Activated B cell treated with CpG ODN at 0.5 μM for 24 hours (primary cell): ENCODE data around the gene PPP1CA. TPM values are rescaled to one million over a fixed set of nuclear protein-coding genes. Genes with fewer than 3 reads are reported as not detected.
"Not testable (repeated sequence)": the region's sequence is repeated elsewhere in the genome, so short reads cannot be mapped to it uniquely, and the experiment has no call there.

Experiments used
- ATAC-seq: fragments of 200-7000 bp; cut with Tn5 transposase; one replicate; pipeline ENCODE4 v1.10.0; 2021; ENCODE audit warnings: low read depth, mild to moderate bottlenecking, moderate library complexity
- CTCF ChIA-PET: fragments of 350-600 bp; sonication (Branson Sonifier 250); formaldehyde crosslinking; loops from one replicate; lab custom pipeline; 2021; ENCODE audit warnings: antibody characterized with exemption; lab: Charles Lee
- POLR2A ChIA-PET: fragments of 350-600 bp; sonication (Branson Sonifier 250); formaldehyde crosslinking; loops from one replicate; lab custom pipeline; 2021; ENCODE audit warnings: antibody characterized with exemption; lab: Charles Lee
- DNase-seq: peaks from one replicate; pipeline ENCODE4 v3.0.0; 2022
- H3K27ac Mint-ChIP-seq: one replicate; pipeline ENCODE4 v1.8.0; 2020; ENCODE audit warnings: mixed read lengths
- H3K27me3 Mint-ChIP-seq: one replicate; pipeline ENCODE4 v1.8.0; 2021; ENCODE audit warnings: mixed read lengths
- H3K36me3 Mint-ChIP-seq: one replicate; pipeline ENCODE4 v1.8.0; 2021; ENCODE audit warnings: low read depth, mixed read lengths
- H3K4me1 Mint-ChIP-seq: one replicate; pipeline ENCODE4 v1.8.0; 2021; ENCODE audit warnings: mixed read lengths
- H3K4me3 Mint-ChIP-seq: one replicate; pipeline ENCODE4 v1.8.0; 2020; ENCODE audit warnings: mild to moderate bottlenecking, mixed read lengths
- H3K9me3 Mint-ChIP-seq: one replicate; pipeline ENCODE4 v1.8.0; 2020; ENCODE audit warnings: mixed read lengths
- intact Hi-C: fragments of 100-400 bp; cut with micrococcal nuclease; formaldehyde crosslinking; loops from one replicate; pipeline ENCODE4 v1.15.1; 2024
- total RNA-seq: library from RNA; stranded (reverse); gene quantifications from 2 replicates; pipeline ENCODE4 v1.2.3, GENCODE V29; 2022
- TF ChIP-seq, protein P1 (sequence below): fragments of 200-600 bp; IDR thresholded peaks from one replicate; pipeline ENCODE4 v1.8.0; 2022; ENCODE audit warnings: antibody characterized with exemption, mild to moderate bottlenecking

The PPP1CA gene
- total RNA-seq, 1 donor from 2014 or later = 349 TPM

GRCh38 chr11:67429722-67430121 is 28.1 kb upstream of the PPP1CA start:
- no peaks in the 10 kb centered on the region for H3K27me3 Mint-ChIP-seq
- no peak for ATAC-seq
- peak overlapping the region; percentile 28 for H3K4me3 Mint-ChIP-seq
- intact Hi-C loops = loop anchor here (2.0 kb wide), 3 partner anchors 13 to 77 kb away; partner anchors contain the start of genes AIP, CORO1B and POLD4
- H3K27ac Mint-ChIP-seq = no peak overlapping the region
- DNase-seq = no peak
- H3K36me3 Mint-ChIP-seq = peaks cover 45% of the 10 kb centered on the region
- no peaks in the 10 kb centered on the region for H3K9me3 Mint-ChIP-seq
- ChIA-PET CTCF (no interaction called here), POLR2A (interaction anchor here (0.6 to 26.0 kb wide), 6 partner anchors 13 to 201 kb away, joined by 3 to 1417 read pairs (median 191); partner anchors contain the start of genes CABP4, CARNS1, CORO1B and GPR152)
- peaks cover 53% of the 10 kb centered on the region for H3K4me1 Mint-ChIP-seq
- TF ChIP-seq, protein P1, sequence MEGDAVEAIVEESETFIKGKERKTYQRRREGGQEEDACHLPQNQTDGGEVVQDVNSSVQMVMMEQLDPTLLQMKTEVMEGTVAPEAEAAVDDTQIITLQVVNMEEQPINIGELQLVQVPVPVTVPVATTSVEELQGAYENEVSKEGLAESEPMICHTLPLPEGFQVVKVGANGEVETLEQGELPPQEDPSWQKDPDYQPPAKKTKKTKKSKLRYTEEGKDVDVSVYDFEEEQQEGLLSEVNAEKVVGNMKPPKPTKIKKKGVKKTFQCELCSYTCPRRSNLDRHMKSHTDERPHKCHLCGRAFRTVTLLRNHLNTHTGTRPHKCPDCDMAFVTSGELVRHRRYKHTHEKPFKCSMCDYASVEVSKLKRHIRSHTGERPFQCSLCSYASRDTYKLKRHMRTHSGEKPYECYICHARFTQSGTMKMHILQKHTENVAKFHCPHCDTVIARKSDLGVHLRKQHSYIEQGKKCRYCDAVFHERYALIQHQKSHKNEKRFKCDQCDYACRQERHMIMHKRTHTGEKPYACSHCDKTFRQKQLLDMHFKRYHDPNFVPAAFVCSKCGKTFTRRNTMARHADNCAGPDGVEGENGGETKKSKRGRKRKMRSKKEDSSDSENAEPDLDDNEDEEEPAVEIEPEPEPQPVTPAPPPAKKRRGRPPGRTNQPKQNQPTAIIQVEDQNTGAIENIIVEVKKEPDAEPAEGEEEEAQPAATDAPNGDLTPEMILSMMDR = no peak

DNA sequence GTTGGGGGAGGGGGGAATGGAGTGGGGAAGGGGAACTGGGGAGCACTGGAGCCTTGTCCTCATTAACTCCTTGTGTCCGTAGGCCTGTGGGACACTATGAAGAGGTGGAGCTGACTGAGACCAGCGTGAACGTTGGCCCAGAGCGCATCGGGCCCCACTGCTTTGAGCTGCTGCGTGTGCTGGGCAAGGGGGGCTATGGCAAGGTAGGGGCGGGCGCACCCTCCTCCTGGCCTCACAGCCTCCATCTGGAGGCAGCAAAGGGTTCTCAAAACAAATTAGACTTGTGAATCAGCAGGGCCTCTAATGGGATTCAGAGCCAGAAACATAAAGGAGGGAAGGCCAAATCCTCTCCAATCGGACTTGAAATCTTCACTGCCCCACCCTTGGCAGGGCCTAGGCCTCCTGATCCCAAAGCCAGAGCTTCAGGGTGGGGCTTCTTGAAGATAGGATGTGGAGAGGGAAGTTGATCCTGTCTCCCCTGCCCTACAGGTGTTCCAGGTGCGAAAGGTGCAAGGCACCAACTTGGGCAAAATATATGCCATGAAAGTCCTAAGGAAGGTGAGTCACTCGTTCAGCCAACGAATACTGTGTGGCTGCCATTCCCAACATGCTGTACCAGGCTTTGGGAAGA is 27.5 kb upstream of the PPP1CA start:
- TF ChIP-seq, protein P1 = no peak
- Mint-ChIP-seq H3K27ac (peak overlapping the region; percentile 93), H3K4me3 (peak overlapping the region; percentile 98), H3K9me3 (no peaks in the 10 kb centered on the region), H3K27me3 (no peaks in the 10 kb centered on the region), H3K36me3 (peaks cover 41% of the 10 kb centered on the region), H3K4me1 (peaks cover 50% of the 10 kb centered on the region)
- intact Hi-C loops = loop anchor here (2.0 kb wide), 3 partner anchors 14 to 76 kb away; partner anchors contain the start of genes AIP, CORO1B and POLD4
- DNase-seq (no peak), ATAC-seq (no peak)
- POLR2A ChIA-PET = interaction anchor here (0.9 to 26.0 kb wide), 11 partner anchors 8 to 76 kb away, joined by 3 to 1417 read pairs (median 5); partner anchors contain the start of genes AIP, CABP4, CARNS1 and CORO1B
- CTCF ChIA-PET = no interaction called here

GRCh38 chr11:67428052-67429001 is 26.7 kb upstream of the PPP1CA start, which contains the start of gene RPS6KB2:
Gene RPS6KB2, plus strand, starts transcription at chr11:67428494. Its CDS starts 52 bp downstream, at chr11:67428546.
- peak within 1 kb of the TSS; percentile 98 for H3K4me3 Mint-ChIP-seq
- H3K27ac Mint-ChIP-seq = peak within 1 kb of the TSS; percentile 93
- H3K4me1 Mint-ChIP-seq = peaks cover 42% of the 10 kb centered on the region
- DNase-seq (peak; percentile 99), ATAC-seq (peak; percentile 81)
- H3K9me3 Mint-ChIP-seq = no peaks in the 10 kb centered on the region
- TF ChIP-seq, protein P1 = no peak
- CTCF ChIA-PET = interaction anchor here (1.0 to 1.2 kb wide), 2 partner anchors 25 to 27 kb away, joined by 3 to 4 read pairs; partner anchors contain the start of genes PPP1CA and TBC1D10C
- H3K27me3 Mint-ChIP-seq = no peaks in the 10 kb centered on the region
- intact Hi-C loops = loop anchor here (1.0 to 2.0 kb wide), 11 partner anchors 8 to 78 kb away; partner anchors contain the start of genes AIP, CORO1B, POLD4 and PPP1CA
- POLR2A ChIA-PET = interaction anchor here (0.6 to 26.0 kb wide), 12 partner anchors 9 to 1313 kb away, joined by 3 to 1417 read pairs (median 7); partner anchors contain the start of genes AIP, CABP4, CARNS1 and CORO1B
- H3K36me3 Mint-ChIP-seq = peaks cover 36% of the 10 kb centered on the region

GRCh38 chr11:67427364-67427859 is 25.8 kb upstream of the PPP1CA start:
- Mint-ChIP-seq H3K4me1 (peaks cover 37% of the 10 kb centered on the region), H3K4me3 (peak overlapping the region; percentile 98), H3K27ac (peak overlapping the region; percentile 93), H3K36me3 (peaks cover 27% of the 10 kb centered on the region)
- ATAC-seq, H3K27me3 Mint-ChIP-seq, H3K9me3 Mint-ChIP-seq, DNase-seq, intact Hi-C loops: not testable (repeated sequence)
- POLR2A ChIA-PET = interaction anchor here (0.6 to 26.0 kb wide), 7 partner anchors 10 to 82 kb away, joined by 3 to 1417 read pairs (median 51); partner anchors contain the start of genes CABP4, CARNS1, CORO1B and GPR152
- CTCF ChIA-PET = interaction anchor here (1.2 kb wide), 1 partner anchor 26 kb away, joined by 4 read pairs; the partner anchor contains the start of gene PPP1CA
